ENCODE data around the gene TBC1D9B. TPM values are rescaled to one million over a fixed set of nuclear protein-coding genes. Genes with fewer than 3 reads are reported as not detected.
A peak's percentile ranks its signal among the peaks of the same experiment; 100 is the strongest.

The TBC1D9B gene
- total RNA-seq, 3 donors from 2014 or later: 115 to 117 (median 116) TPM

DNA sequence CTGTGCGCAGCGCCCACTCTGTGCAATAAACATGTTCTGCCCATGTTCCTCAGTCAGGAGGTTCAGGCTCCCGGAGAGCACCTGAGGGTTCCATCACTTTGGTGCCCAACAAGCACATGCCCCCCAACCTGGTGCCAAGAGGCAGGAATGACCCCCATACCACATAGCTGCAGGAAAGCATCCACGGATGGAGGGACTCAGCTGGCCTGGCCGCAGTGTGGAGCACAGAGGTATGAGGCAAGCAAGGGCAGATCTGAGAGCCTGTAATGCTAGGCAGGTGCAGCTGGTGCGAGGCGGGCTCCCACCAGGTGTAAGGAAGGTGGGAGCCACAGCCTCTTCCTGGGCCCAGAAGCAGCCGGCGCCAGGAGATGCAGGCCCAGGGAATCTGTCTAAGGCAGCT, 44.8 kb downstream of the TBC1D9B start:
- TF ChIP-seq, protein P1, sequence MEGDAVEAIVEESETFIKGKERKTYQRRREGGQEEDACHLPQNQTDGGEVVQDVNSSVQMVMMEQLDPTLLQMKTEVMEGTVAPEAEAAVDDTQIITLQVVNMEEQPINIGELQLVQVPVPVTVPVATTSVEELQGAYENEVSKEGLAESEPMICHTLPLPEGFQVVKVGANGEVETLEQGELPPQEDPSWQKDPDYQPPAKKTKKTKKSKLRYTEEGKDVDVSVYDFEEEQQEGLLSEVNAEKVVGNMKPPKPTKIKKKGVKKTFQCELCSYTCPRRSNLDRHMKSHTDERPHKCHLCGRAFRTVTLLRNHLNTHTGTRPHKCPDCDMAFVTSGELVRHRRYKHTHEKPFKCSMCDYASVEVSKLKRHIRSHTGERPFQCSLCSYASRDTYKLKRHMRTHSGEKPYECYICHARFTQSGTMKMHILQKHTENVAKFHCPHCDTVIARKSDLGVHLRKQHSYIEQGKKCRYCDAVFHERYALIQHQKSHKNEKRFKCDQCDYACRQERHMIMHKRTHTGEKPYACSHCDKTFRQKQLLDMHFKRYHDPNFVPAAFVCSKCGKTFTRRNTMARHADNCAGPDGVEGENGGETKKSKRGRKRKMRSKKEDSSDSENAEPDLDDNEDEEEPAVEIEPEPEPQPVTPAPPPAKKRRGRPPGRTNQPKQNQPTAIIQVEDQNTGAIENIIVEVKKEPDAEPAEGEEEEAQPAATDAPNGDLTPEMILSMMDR (IDR thresholded peaks at IDR 0.05): no peak
- DNase-seq (no peak), ATAC-seq (no peak)
- intact Hi-C loops (cut with DNase I, micrococcal nuclease): no loop called here
- Histone ChIP-seq H3K9me3 (no peaks in the 10 kb centered on the region), H3K4me3 (no peak overlapping the region), H3K36me3 (ENCODE audit: low read depth) (peaks cover 4% of the 10 kb centered on the region), H3K4me1 (ENCODE audit: low read depth) (no peaks in the 10 kb centered on the region)

DNA sequence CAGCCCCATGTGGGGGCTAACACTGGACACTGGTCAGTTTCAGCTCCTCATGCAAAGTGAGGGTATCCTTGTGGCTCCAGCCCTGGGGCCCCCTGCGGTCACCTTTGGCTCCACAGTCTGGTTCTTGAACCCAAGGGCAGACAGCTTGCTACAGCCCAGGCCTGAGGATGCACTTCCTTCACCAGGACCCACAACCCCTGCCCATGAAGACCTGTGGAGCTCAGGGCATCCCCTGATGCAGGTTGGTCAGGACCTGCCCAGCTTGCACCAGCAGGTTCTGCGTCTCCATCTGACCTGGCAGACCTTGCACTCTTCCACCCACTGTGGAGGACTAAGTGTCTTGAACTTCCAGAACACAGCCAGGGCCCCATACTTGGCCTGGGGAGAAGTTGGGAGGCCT, 45.4 kb downstream of the TBC1D9B start:
- intact Hi-C loops (cut with DNase I, micrococcal nuclease): no loop called here
- Histone ChIP-seq H3K36me3 (ENCODE audit: low read depth) (peaks cover 4% of the 10 kb centered on the region), H3K4me3 (no peak overlapping the region), H3K9me3 (no peaks in the 10 kb centered on the region), H3K4me1 (ENCODE audit: low read depth) (no peaks in the 10 kb centered on the region)
- TF ChIP-seq, protein P1 (IDR thresholded peaks at IDR 0.05): no peak
- DNase-seq: no peak
- ATAC-seq: no peak

DNA sequence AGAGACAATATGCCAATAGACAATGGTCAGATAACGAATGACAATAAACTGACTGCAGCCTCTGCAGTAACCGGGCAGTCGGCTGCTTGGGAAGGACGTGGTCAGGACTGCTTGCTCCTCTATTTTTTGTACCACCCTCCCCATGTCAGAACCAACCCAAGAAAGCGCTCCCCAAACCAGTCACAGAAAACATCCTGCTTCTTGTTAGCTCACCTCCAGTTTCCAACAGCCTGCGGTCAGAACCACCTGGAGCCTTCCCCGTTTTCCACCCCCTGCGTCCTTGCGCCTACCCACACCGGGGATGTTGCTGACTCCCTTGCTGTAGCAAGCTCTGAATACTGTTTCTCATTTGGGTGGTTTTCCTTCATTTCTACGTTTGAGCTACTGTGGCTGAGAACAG, 47.4 kb downstream of the TBC1D9B start:
- Histone ChIP-seq H3K4me3 (no peak overlapping the region), H3K9me3 (no peaks in the 10 kb centered on the region), H3K4me1 (ENCODE audit: low read depth) (no peaks in the 10 kb centered on the region), H3K36me3 (ENCODE audit: low read depth) (peaks cover 4% of the 10 kb centered on the region)
- TF ChIP-seq, protein P1 (IDR thresholded peaks at IDR 0.05): no peak
- no peak for ATAC-seq
- intact Hi-C loops (cut with DNase I, micrococcal nuclease): no loop called here
- no peak for DNase-seq

DNA sequence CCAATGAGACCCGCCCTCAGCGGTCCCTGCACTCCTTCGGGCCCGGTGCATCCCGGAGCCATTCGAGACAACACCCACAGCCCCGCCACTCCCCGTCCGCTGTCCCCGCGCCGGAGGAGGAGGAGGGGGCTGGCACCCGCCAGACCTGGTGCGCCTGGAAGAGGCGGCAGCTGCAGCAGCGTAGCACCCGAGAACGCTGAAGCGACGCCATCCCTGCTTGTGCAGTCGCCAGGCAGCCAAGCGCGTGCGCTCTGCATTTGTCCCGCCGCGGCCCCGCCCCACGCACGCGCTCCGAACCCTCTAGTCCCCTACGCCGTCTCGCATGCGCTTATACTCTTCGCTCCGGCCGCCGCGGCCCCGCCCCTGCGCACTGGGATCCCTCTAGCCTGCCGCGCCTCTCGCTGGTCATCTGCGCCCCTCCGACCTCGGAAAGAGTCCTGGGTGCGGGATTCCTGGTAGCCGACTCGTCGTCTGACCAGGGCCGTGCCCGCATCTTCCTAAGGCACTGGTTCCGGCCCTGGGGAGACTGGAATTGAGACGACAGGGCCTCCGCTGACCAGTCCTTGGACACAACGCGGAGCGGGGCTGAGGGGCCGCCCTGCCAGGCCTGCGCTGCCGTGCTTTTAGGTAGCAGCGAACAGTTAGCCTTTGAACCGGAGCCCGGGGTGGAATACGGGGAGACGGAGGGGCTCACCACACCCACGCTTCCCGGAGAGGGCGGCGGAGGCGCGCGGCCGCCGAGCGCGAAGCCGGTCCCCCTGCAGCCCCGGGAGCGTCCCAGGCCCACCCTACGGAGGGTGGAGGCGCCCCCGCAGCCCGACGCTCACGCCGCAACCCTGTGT, 48.9 kb downstream of the TBC1D9B start, which contains the start of gene MRNIP:
Gene MRNIP (minus strand): TSS at position 232 of the 842 bp plus-strand sequence. CDS start 21 bp downstream, at position 211.
- peak within 1 kb of the TSS; percentile 78 for H3K4me3 ChIP-seq
- DNase-seq: peak; percentile 97 to 99 (median 98)
- TF ChIP-seq, protein P1 (IDR thresholded peaks at IDR 0.05): no peak
- no peaks in the 10 kb centered on the region for H3K9me3 ChIP-seq
- H3K36me3 ChIP-seq (ENCODE audit: low read depth): peaks cover 4% of the 10 kb centered on the region
- no peaks in the 10 kb centered on the region for H3K4me1 ChIP-seq (ENCODE audit: low read depth)
- intact Hi-C loops (cut with DNase I, micrococcal nuclease): no loop called here
- peak; percentile 99 for ATAC-seq

DNA sequence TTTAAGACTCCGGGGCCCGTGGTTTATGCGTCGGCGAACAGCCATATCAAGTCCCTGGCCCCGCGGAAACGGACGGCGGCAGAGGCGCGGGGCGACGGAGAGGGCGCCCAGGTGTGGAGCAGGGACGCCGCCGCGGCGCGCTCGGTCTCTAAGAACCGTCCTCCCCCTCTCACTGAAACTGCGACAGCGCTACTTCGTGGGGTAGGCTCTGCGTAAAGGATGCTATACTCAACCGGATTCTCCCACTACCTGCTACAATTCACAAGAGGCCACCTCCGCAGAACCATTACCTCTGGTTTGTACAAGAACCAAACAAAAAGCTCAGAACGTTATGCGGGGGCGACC, 49.5 kb downstream of the TBC1D9B start:
- H3K4me1 ChIP-seq (ENCODE audit: low read depth): no peaks in the 10 kb centered on the region
- DNase-seq: peak in 2 of 3 donors; percentile 57 to 68
- H3K36me3 ChIP-seq (ENCODE audit: low read depth): peaks cover under 1% of the 10 kb centered on the region
- intact Hi-C loops (cut with DNase I, micrococcal nuclease): no loop called here
- no peaks in the 10 kb centered on the region for H3K9me3 ChIP-seq
- ATAC-seq: peak; percentile 75
- peak overlapping the region; percentile 78 for H3K4me3 ChIP-seq
- TF ChIP-seq, protein P1 (IDR thresholded peaks at IDR 0.05): no peak
